HG02981 (cell line): ENCODE measurements around the gene ALDH1A1.

Experiments
- ATAC-seq: cut with Tn5 transposase; IDR thresholded peaks from one replicate; pipeline ENCODE4 v1.9.1; 2021; ENCODE audit warnings: mild to moderate bottlenecking, moderate library complexity; ENCODE audit not compliant: unreplicated experiment

Gene ALDH1A1

DNA sequence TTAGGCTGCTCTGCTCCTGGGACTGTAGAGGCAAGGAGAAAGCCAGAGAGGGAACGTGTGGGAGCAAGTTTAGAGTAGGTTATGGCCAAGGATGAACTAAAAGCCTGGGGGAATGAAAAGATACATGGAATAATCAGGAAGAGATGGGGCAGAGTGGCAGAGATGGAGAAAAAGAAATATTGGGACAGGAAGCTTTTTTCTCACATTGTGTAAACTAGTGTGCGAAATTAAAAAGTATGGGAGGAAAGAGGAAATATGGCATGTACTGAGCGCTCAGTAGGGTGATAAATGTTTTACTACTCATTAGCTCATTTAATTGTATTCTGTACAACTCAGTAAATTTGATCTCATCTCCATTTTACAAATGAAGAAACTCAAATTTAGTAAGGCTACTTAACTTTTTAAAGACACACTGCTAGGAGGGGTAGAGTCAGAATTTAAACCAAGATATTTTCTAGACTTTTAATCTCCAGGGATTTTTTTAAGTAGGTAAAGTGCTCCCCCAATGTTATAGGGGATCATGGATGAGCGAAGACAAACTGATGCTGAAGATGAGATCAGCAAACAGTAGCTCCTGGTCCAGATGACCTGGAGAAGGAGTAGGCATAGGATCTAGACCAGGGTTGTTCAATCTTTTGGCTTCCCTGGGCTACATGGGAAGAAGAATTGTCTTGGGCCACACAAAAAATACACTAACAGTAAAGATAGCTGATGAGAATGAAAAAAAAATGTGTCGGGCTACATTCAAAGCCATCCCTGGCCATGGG is 30.8 kb downstream of the ALDH1A1 start:
- ATAC-seq: no peak

DNA sequence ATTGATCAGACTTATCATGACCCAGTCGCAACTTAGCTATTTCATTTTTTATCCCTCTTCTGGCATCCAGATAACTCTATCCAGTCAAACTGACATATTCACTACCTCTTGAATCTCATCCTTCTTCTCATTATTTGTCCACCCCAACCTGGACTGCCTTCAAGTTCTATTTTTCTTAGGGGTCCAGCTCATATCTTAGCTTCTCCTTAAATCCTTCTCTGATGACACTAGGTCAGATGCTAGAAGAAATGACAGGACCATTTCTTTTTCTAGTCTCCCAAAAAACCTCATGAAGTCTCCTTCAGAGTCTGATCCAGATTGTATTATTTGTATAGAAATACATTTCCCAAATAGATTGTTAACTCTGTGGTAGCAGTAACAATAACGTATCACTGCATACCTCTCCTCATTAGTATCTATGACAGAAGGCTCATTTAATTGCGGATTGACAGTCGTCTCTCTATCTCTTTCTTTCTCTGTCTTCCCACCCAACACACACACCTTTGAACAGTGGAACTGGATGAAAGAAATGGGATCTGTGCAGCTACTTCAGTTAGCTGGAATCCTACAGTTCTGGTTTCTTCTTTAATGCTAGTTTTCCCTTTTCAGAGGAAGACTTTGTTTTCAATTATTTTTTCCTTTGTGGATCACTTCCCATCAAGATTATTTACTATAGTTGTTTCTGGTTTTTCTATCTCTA is 33.5 kb downstream of the ALDH1A1 start:
- no peak for ATAC-seq

DNA sequence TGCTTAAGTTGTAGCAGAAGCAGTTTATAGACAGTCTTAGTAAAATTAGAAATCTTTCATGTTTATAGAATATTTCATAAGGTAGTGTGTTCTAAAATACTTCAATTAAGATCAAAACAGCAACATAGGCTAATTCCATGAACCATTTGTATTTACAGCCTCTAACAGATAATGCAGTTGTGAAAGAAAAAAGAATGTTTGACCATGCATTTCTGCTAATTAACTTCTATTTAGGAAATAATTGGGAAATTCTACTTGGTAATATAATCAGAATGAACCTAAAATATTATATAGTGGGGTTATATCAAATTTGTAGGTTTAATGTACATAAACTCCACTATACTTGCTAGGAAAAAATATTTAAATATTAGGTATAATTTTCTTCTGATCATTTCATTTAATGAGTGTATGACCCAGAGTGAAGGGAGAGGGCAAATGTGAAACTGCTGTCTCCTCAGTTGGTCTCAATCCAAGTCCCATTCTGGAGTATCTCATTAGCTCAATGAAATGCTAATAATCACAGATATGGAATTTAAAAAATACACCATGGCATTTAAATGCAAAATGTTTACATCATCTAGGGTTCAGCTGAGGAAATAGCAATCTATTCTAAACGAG is 34.9 kb downstream of the ALDH1A1 start:
- no peak for ATAC-seq

DNA sequence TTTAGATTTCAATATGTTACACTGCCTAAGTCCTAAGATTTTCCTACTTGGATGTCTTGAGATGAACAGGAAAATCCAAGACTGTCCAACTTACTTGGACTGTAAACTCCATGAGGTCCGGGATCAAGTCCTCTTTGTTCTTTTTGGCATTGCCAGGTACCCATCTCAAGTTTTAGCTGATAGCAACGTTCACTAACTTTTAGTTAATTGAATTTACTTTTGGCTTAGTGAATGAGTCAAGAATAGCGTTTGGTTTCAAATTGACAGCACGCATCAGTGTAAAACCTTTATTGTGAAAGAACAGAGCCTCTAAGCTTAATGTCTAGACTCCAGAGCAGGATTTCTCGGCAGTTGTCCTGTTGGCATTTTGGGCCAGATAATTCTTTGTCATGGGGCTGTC is 37.2 kb downstream of the ALDH1A1 start:
- ATAC-seq: no peak

DNA sequence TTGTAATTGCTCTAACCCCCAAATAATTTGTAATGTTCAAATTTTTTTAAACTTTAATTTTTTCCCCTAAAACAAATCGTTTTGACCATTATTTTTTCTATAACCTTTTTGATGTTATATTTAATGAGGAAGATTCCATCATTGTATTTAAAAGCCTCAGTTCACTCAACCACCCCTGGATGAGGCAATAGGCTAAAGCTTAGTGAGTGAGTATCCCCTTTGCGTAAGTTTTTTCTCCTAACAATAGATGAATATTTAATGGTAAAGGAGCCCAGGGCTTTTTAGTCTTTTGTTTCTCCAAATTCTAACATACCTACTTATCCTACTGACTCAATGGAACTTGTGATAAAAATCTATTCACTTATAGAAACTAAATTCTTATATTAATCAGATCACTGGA is 38.1 kb downstream of the ALDH1A1 start:
- no peak for ATAC-seq

DNA sequence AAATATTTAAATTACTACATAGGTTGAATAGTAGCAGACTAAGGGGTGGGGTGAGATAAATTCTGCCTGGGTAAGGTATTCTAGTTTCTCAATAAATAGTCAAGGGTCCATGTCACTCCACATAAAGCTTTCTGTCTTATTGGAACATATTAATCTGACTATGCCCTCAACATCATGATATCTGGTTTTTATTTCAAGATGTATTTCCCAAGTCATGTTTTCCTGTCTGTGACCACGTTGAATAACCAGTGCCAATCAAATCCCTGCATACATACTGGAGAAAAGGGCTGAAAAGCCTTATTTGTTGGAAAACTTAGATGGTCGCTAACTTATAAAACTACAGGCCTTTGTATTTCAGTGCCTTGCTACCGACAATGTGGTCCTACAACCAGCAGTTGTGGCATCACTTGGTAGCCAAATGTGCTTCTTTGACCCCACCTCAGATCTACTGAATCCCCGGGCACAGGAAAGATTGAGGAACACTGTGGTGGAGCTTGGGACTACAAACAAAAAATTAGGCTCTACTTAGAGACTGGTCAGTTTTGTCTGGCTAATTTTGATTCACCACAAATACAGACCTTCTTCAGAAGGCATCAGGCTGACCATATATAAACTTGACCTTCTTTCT is 39.4 kb downstream of the ALDH1A1 start:
- no peak for ATAC-seq

DNA sequence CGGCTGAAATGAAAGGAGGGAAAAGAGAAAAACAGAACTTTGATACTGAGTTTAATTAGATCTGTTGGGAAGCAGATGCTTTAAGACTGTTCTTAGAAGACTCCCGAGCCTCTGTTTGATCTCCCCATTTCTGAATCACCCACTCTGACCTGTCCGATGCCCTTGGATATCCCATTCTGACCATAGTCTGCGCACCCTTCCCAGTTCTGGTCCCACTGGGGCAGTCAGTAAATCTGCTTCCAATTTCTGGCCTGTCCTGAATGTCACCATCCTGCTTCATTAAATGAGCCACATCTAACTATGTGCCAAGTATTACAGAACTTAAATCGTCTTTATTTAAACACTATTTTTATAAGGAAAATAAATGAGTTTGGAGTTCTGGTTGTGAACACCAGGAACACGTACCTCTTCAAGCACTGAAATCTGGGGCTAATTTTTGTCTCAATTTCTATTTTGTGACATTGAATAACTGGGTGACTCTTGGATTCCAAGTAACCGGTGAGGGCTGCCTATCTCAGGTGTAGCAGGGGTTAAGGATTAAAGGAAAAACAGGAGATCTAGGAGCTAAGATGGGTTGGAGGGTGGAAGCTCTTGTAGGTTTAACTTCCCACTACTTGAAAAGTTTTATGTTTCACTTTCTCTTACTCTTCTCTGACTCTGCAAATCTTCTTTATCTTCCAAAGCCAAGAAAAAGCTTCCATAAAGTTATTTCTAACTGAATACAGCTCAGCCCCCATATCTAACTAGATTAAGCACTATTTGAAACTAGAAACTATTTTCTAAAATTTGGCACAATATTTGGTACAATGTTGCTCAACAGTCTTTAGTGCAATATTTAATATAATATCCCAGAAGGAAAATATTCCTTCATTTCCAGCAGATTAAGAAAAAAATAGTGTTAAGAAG is 40.1 kb downstream of the ALDH1A1 start:
- no peak for ATAC-seq

DNA sequence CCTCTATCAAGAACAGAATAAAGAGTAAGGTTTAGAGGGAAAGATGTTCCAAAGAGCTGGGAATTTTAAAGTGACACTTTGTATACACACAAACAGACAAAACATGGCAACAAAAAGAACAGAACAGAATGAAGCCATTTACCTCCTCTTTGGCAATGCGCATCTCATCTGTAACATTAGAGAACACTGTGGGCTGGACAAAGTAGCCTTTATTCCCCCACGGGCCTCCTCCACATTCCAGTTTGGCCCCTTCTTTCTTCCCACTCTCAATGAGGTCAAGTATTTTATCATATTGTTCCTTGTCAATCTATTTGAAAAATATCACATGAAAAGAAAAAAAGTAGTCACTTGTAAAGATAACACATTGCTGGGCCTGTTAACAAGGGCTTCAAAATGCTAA is 41.0 kb downstream of the ALDH1A1 start:
- no peak for ATAC-seq

DNA sequence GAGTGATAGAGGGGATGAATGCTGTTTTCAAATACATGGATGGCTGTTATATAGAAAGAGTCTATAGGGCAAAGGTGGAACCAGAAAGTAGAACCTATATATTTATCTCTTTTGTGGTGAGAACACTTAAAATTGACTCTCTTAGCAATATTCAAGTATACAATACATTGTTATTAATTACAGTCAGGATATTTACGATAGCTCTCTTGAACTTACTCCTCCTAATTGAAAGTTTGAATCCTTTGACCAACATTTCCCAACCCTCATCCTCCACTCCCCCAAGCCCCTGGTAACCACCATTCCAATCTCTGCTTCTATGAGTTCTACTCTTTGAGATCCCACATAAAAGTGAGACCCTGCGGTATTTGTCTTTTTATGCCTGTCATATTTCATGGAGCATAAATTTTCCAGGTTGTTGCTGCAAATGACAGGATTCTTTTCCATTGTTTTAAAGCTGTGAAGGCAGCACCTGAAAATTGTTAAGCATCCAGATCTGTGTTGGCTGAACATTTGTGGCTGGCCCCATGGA is 41.5 kb downstream of the ALDH1A1 start:
- ATAC-seq: no peak

DNA sequence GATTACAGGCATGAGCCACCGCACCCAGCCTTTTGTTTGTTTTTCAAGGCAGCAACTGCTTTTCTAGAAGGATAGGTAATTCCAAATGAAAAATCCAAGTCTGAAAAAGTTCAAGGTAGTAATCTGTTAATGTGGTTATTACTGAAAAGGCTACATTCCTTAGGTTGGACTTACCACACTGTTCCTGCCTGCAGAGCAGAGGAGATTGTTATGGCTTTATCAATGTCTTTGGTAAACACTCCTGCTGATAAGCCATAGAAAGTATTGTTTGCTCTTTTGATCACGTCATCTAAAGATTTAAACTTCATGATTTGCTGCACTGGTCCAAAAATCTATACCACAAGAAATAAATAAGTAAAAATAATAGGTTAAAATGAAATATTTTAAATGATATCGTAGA is 43.4 kb downstream of the ALDH1A1 start:
- no peak for ATAC-seq

DNA sequence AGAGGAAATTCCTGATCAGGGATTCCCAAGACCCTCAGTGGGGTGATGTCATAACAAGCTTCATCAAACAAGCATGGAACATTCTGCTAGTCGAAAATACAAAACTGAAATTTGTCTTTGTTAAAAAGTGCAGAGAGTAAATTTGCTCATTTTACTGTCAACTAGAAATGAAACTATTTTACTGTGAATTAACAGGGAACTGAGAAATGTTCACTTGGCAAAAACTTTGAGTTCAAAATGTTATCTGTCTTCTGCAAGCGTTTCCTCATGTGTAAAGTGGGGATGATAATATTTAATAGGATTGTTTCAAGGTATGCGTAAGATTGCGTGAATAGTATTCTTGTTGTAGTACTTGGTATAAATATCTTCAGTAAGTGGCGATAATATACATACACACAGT is 45.4 kb downstream of the ALDH1A1 start:
- ATAC-seq: no peak

DNA sequence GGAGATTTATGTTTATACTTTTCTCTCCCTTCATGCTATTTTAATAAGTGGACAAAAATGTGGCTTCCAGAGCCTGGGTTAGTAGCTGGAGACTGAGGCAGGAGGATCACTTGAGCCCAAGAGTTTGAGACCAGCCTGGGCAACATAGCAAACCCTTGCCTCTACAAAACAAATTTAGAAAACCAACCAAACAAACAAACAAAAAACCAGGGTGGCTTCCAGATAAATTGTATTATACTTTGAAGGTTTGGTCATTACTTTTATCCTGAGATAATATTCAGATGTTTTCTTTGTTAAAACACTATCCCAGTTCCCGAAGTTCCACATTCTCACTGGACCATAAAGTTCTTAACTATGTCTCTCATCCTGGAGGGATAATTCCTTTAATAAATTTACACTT is 46.0 kb downstream of the ALDH1A1 start:
- ATAC-seq: no peak

DNA sequence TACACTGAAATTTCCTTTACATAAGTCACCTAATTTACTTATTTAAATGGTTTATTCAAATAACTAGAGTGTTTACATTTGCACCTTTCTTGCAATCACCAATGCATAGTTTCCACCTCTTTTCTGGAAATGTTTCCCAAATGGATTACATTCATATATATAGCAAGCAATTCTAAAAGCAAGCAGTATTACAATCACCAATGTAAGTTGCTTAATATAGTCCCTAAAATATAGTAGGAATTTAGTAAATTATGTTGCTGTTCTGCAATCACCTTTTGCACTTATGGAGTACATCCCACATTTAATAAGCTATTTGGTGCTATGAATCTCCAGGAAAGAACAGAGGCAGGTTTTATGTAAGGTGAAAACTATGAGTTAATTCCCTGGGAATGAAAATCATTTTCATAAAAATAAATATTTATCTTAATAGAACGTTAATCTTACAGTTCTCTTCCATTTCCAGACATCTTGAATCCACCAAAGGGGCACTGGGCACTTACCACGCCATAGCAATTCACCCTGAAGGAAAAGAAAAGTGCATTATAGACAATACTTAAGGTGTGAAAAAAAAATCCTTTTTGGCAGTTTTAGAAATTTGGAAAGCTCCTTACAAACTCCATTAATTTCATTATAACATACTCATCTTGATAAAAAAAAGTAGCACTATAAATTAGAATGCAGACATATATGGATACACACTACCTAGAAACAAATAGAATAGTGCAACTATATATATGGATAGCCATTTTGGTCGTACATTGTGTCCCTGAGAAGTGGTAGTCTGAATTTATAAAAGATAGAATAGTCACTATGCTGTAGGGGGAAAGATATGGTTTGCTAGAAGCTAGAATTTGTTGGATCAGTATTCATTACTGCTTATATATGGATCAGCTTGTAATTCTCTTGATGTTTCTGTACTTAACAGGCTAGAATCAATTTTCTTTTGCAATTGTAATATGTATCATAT is 47.1 kb downstream of the ALDH1A1 start:
- ATAC-seq: no peak

DNA sequence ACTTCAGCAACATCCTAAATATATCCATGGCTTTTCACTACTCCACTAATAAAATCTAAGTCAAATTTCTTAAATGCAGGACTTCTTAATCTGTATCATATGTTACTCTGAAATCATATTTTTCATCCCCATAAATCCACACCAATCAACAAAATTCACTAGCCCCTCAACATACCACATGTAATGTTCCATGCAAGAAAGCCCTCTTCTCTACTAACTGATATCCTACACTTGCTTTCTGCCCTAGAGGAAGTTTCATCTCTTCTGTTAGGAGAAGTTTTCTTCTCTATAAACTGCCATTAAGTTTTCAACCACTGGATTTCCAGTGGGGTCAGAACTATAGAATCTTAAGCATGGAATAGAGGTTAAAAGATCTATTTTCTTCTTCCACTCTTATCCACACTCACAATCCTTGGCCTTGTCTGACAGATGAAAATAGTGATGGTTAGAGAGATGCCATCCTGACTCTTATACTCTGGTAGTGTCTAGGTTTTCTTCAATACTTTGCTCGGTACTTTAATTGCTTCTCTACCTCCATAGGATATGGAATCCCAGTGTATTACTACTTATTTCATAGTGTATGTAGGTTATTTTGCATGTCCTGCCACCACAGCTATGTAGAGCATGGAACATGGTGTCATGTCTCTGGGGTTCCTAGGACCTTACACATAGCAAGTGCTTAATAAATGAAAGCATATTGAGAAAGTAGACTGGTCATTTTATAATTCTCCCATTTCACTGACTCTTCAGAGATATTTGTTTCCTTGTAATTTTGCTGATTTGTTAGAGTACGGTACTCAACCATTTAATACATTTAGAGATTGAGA is 48.4 kb downstream of the ALDH1A1 start:
- ATAC-seq: no peak

DNA sequence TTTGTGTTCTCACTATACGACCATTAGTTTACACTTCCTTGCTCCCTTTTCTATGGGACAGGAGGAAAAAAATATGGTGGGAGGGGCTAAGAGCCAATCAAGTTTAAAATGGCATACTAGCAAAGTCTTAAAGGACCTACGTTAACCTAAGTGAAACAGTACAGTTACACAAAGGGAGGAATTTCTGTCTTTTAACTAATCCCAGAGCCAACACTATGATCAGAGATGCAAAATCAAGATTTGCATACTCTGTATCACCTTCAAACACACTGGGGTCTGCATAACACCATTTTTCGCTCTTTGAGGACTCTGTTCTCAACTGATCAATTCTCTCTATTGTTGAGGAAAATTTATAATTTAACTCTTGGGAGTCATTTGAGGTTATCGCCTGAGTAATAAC is 49.8 kb downstream of the ALDH1A1 start:
- ATAC-seq: no peak

DNA sequence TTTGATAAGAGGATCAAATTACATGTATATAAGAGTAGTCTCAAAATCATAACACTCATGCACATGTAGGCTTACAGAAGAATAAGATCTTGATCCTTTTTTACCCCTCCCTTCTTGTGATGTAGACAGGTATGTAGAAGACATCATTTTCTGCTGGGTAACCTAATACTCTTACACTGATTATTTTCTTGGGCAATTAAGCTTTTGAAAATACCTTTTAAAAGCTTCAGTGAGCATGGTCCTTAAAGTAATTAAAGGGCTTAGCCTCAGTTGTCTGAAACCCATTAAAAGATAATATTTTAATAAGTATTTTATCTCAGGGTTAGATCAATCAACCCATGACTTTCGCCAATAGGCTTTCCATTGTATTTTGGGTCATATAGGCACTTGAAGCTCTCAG is 50.6 kb downstream of the ALDH1A1 start:
- ATAC-seq: no peak

DNA sequence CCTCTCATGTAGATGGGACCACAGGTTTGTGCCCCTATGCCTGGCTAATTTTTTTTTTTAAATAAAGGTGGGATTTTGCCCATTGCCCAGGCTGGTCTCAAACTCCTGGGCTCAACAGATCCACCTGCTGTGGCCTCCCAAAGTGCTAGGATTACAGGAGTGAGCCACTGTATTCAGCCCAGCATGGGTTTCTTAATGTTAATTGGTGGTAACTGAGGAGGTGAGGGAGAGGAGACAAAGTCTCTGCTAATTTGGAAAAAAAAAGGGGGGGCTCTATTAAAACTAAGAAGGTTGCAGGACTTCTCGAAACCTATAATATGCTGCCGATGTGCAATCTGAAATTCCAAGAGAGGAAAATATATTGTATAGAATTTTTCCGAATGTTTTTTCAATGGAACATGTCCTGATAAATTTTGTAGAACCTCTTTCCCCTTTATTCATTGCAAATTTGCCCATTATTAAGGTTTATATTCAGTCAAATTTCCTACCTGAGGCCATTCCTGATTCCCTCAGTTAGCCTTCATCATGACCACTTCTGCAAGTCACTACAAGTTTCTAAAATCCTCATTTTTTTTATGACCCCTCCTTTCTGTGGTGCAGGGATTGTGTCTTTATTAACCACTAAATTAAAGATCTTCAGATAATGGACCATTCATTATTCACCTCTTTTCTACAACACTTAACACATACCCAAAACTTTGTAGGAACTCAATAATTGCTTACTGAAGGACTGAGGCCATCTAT is 52.9 kb downstream of the ALDH1A1 start:
- ATAC-seq: no peak
